Astrocyte (in vitro differentiated cells and primary cell): ENCODE measurements around the gene APELA.
"Not testable (repeated sequence)": the region's sequence is repeated elsewhere in the genome, so short reads cannot be mapped to it uniquely, and the experiment has no call there.

Source experiments
- EZH2 ChIP-seq: IDR thresholded peaks from 2 replicates; pipeline ENCODE4 v1.6.1; 2012; ENCODE audit warnings: mild to moderate bottlenecking, low read length, inconsistent platforms; ENCODE audit not compliant: insufficient read depth
- TF ChIP-seq, protein P1 (sequence below): IDR thresholded peaks from 2 replicates; pipeline ENCODE4 v1.5.1; 2011; ENCODE audit warnings: low read depth, mild to moderate bottlenecking, inconsistent platforms, low read length, moderate library complexity; ENCODE audit not compliant: insufficient read depth

DNA sequence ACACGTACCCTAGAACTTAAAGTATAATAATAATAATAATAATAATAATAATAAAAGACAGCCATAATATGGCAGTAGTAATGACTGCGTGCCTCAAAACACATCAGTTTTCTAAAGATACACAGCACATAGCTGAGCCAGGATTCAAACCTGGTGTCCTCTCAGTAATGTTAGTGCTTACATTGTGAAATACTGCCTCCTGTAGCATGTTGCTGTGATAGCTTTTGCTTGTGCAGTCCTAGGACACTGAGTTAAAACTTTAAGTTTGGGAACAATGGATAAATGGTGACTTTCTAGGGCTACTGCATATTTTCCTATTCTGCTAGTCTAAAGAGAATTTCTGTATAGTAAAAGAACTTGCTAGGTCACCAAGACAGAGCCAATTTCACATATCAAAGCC lies 36.5 kb downstream of the APELA start:
- TF ChIP-seq, protein P1, sequence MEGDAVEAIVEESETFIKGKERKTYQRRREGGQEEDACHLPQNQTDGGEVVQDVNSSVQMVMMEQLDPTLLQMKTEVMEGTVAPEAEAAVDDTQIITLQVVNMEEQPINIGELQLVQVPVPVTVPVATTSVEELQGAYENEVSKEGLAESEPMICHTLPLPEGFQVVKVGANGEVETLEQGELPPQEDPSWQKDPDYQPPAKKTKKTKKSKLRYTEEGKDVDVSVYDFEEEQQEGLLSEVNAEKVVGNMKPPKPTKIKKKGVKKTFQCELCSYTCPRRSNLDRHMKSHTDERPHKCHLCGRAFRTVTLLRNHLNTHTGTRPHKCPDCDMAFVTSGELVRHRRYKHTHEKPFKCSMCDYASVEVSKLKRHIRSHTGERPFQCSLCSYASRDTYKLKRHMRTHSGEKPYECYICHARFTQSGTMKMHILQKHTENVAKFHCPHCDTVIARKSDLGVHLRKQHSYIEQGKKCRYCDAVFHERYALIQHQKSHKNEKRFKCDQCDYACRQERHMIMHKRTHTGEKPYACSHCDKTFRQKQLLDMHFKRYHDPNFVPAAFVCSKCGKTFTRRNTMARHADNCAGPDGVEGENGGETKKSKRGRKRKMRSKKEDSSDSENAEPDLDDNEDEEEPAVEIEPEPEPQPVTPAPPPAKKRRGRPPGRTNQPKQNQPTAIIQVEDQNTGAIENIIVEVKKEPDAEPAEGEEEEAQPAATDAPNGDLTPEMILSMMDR: not testable (repeated sequence)
- TF ChIP-seq EZH2: not testable (repeated sequence)
